Nephron (organoid): ENCODE data around the gene AGAP3.

Experiments
- H3K27ac Mint-ChIP-seq, 3 experiments: 2 replicates each; pipeline ENCODE4 v1.8.0; 2020; ENCODE audit warnings: mixed read lengths in 3 of 3, mild to moderate bottlenecking in 2 of 3, moderate library complexity in 1 of 3
- H3K27me3 Mint-ChIP-seq: 2 replicates; pipeline ENCODE4 v1.8.0; 2021; ENCODE audit warnings: low read depth, mild to moderate bottlenecking, moderate library complexity, mixed read lengths
- H3K36me3 Mint-ChIP-seq: 2 replicates; pipeline ENCODE4 v1.8.0; 2020; ENCODE audit warnings: low read depth, mixed read lengths
- H3K4me1 Mint-ChIP-seq: 2 replicates; pipeline ENCODE4 v1.8.0; 2020; ENCODE audit warnings: mixed read lengths
- H3K4me3 Mint-ChIP-seq, 3 experiments: 2 replicates each; pipeline ENCODE4 v1.8.0; 2020; ENCODE audit warnings: mild to moderate bottlenecking in 3 of 3, mixed read lengths in 3 of 3, moderate library complexity in 2 of 3
- H3K9me3 Mint-ChIP-seq: 2 replicates; pipeline ENCODE4 v1.8.0; 2020; ENCODE audit warnings: mixed read lengths
- CTCF ChIP-seq, 3 experiments: fragments of 200-600 bp; sonication (generic); IDR thresholded peaks; one replicate each; pipeline ENCODE4 v1.5.0; 2021; ENCODE audit warnings: antibody characterized with exemption in 3 of 3; ENCODE audit not compliant: unreplicated experiment in 3 of 3

The AGAP3 gene

GRCh38 chr7:151063212-151063561 lies 23.1 kb upstream of the AGAP3 start:
- H3K27me3 Mint-ChIP-seq = no peaks in the 10 kb centered on the region
- H3K4me1 Mint-ChIP-seq = peaks cover 38% of the 10 kb centered on the region
- H3K4me3 Mint-ChIP-seq = peak overlapping the region; percentile 63 to 74 (median 69)
- TF ChIP-seq CTCF (IDR thresholded peaks at IDR 0.05; ENCODE audit: unreplicated experiment in 3 of 3) = no peak
- peak overlapping the region in 2 of 3 experiments; percentile 8 to 74 for H3K27ac Mint-ChIP-seq
- no peaks in the 10 kb centered on the region for H3K9me3 Mint-ChIP-seq
- peaks cover 15% of the 10 kb centered on the region for H3K36me3 Mint-ChIP-seq

DNA sequence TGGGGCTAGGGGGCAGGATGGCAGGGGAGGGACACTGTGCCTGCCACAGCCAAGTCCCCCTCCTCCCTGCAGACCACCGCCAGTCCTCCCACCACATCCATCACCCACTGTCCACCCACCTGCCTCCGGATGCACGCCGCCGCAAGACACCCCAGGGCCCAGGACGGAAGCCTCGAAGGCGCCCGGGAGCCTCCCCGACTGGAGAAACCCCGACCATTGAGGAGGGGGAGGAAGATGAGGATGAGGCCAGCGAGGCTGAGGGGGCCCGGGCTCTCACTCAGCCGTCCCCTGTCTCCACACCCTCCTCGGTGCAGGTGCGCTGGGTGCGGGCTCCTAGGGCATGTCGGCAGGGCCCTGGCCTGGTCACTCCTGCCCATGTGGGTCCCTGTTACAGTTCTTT lies 21.8 kb upstream of the AGAP3 start:
- H3K4me1 Mint-ChIP-seq = peaks cover 30% of the 10 kb centered on the region
- H3K9me3 Mint-ChIP-seq = no peaks in the 10 kb centered on the region
- no peak for TF ChIP-seq CTCF (IDR thresholded peaks at IDR 0.05; ENCODE audit: unreplicated experiment in 3 of 3)

GRCh38 chr7:151064993-151065392 lies 21.3 kb upstream of the AGAP3 start:
- Mint-ChIP-seq H3K27ac (no peak overlapping the region), H3K4me3 (no peak overlapping the region), H3K9me3 (no peaks in the 10 kb centered on the region), H3K36me3 (peaks cover 22% of the 10 kb centered on the region), H3K27me3 (no peaks in the 10 kb centered on the region), H3K4me1 (peaks cover 30% of the 10 kb centered on the region)
- TF ChIP-seq CTCF (IDR thresholded peaks at IDR 0.05; ENCODE audit: unreplicated experiment in 3 of 3) = no peak

More for the DNA sequence above, 21.8 kb upstream of the AGAP3 start:
- Mint-ChIP-seq H3K27me3 (no peaks in the 10 kb centered on the region), H3K4me3 (no peak overlapping the region), H3K36me3 (peaks cover 22% of the 10 kb centered on the region), H3K27ac (no peak overlapping the region)

DNA sequence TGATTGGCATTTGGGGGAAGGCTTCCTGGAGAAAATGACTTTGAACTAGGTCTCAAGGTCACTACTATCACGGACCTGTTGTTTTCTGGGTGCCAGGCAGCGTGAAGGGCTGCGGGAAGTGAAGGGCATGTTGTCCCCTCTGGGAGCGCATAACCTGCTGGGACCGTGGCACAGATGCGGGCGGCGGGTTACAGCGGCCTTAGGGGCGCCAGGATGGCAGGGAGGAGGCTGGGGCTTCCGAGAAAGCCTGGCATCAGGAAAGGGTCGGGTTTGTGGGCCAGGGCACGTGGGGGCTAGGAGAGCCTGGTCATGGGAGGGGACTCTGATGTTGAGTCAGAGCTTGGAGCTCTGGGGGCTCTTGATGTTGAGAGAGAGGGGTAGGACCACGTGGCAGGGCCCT lies 20.8 kb upstream of the AGAP3 start:
- Mint-ChIP-seq H3K4me1 (peaks cover 30% of the 10 kb centered on the region), H3K4me3 (no peak overlapping the region), H3K36me3 (peaks cover 22% of the 10 kb centered on the region), H3K27ac (no peak overlapping the region), H3K27me3 (no peaks in the 10 kb centered on the region), H3K9me3 (no peaks in the 10 kb centered on the region)
- no peak for TF ChIP-seq CTCF (IDR thresholded peaks at IDR 0.05; ENCODE audit: unreplicated experiment in 3 of 3)

DNA sequence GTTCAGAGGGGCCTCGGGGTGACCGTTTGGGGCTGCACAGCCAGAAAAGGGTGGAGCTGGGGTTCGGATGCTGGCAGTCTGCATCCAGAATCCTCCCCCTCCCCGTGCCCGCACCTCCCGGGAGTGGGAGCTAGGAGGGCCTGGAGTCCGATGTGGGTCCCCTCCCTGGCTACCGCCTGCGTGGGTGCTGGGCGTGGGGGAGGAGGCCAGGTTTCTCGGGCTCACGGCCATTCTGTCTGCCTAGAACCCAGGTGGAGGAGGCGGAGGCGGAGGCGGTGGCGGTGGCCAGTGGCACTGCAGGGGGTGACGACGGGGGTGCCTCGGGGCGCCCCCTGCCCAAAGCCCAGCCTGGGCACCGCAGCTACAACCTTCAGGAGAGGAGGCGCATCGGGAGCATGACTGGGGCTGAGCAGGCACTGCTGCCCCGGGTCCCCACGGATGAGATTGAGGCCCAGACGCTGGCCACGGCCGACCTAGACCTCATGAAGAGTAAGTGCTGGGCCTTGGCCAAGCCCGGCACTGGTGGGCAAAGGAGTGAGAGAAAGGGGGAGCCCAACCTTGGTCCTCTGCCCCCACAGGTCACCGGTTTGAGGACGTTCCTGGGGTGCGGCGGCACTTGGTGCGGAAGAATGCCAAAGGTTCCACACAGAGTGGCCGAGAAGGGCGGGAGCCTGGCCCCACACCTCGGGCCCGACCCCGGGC lies 19.9 kb upstream of the AGAP3 start:
- peaks cover 22% of the 10 kb centered on the region for H3K36me3 Mint-ChIP-seq
- peaks cover 23% of the 10 kb centered on the region for H3K4me1 Mint-ChIP-seq
- H3K4me3 Mint-ChIP-seq = no peak overlapping the region
- H3K27ac Mint-ChIP-seq = no peak overlapping the region
- no peak for TF ChIP-seq CTCF (IDR thresholded peaks at IDR 0.05; ENCODE audit: unreplicated experiment in 3 of 3)
- no peaks in the 10 kb centered on the region for H3K9me3 Mint-ChIP-seq
- H3K27me3 Mint-ChIP-seq = no peaks in the 10 kb centered on the region
